Muscle of arm (tissue), 12 donors: ENCODE data around the gene RAB22A. TPM values are rescaled to one million over a fixed set of nuclear protein-coding genes. Genes with fewer than 3 reads are reported as not detected.
A peak's percentile ranks its signal among the peaks of the same experiment; 100 is the strongest.
"Not testable (repeated sequence)": the region's sequence is repeated elsewhere in the genome, so short reads cannot be mapped to it uniquely, and the experiment has no call there.

Experiments
- DNase-seq: peaks from one replicate; pipeline ENCODE4 v3.0.0-alpha.2; 2013
- polyA plus RNA-seq, 12 donors: library from polyadenylated mRNA; unstranded; fragments of 120-200 nt; gene quantifications; one replicate each; pipeline ENCODE4 v1.2.1, GENCODE V29; 2013; ENCODE audit not compliant: insufficient read length in 12 of 12

Gene RAB22A
- polyA plus RNA-seq, 12 donors: 9.9 to 19.5 (median 15.5) TPM; not detected in 1

- DNase-seq: no peak
These were observed 30.2 kb downstream of the RAB22A start for GRCh38 chr20:58339741-58340140.

DNA sequence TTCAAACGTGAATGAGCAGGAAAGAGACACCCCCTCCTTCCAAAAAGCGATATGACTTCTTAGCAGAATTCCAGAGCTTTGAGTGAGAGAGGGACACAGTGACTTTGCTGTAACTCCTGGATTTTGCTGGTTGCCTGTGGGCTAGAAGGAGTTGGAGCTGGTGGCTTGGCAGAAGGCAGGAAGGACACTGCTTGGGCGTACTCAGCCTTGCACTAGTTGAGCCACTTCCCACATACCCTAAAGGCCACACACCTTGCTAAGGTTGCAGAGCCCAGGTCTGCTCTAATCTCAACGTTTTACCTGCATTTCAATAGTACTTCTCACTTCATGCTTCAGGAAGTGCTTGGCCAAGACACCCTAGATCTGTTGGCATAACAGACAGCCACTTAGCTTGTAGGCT lies 30.6 kb downstream of the RAB22A start:
- no peak for DNase-seq

DNA sequence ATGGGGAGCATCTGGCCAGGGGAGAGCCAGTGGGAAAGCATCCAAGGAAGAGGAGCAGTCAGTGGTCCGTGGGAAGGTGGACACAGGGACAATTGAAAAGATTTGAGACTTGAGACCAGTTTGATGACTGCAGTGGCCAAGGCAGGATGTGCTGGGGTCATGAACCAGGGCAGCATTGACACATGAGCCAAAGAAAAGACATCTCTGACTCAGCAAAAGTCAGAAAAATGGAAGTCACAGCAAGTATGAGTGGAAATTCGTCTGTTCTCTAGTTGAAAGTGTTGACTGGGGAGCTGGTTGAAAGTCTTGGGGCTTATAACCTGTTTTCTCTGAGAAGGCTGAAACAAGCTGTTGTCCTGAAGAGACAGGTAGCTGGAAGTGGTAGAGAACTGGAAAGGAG lies 31.3 kb downstream of the RAB22A start:
- DNase-seq: no peak

DNA sequence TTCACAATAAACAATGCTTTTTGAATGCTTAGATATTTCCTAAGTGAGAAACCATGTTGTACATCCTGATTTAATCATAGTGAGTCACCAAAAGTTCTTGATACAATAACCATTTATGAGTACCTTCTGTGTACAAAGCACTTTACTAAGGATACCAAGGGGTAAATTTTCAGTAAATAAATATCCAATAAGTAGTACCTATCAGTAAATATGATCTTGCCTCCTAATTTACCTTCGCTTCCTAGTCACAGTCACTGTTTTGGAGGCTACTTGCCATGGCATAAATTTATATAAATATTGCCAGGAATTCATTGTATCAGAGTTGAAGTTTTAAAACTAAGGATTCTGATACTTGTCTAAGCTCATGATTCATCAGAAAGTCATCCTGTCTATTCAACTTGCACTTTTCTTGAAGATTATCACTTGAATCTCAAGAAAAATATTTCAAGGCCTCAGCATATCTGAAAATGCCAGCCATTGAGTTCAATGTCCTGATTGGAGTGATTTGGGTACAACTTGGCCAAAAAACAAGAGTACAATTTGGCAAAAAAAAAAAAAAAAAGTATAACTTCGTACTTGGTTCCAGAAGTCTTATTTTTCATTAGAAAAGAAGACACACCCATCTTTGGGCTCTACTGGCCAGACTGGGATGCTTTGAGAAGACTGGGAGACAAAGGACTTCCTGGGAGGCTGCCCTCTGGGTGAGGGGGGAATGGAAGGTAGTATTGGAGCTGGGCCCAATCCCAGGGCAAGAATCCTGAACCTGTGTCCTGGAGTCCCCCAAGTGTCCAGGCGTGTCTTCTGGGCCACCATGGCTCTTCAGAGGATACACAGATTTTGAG lies 32.8 kb downstream of the RAB22A start:
- DNase-seq: no peak

- DNase-seq: no peak
These were observed 35.2 kb downstream of the RAB22A start for GRCh38 chr20:58344741-58345140.

DNA sequence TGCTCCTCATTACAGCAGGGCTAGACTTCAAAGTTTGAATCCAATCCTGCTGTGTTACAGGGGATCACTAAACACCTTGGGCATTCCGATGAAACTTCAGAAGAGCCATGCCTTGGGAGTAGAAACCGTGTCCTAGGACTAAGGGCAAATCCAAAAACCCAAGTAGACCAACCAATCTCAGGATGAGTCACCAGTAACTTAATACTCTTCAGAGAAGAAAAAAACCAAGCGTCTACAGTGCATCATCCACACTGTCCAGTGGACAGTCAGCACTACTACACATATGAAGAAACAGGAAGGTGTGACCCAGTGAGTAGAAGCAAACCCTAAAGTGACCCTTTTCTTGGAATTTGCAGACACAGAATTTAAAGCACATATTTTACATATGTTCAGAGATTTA lies 40.1 kb downstream of the RAB22A start:
- DNase-seq: no peak

GRCh38 chr20:58352468-58352867 lies 43.0 kb downstream of the RAB22A start:
- no peak for DNase-seq

GRCh38 chr20:58359441-58359840 lies 49.9 kb downstream of the RAB22A start:
- no peak for DNase-seq

GRCh38 chr20:58360936-58361335 lies 51.4 kb downstream of the RAB22A start:
- DNase-seq: no peak

DNA sequence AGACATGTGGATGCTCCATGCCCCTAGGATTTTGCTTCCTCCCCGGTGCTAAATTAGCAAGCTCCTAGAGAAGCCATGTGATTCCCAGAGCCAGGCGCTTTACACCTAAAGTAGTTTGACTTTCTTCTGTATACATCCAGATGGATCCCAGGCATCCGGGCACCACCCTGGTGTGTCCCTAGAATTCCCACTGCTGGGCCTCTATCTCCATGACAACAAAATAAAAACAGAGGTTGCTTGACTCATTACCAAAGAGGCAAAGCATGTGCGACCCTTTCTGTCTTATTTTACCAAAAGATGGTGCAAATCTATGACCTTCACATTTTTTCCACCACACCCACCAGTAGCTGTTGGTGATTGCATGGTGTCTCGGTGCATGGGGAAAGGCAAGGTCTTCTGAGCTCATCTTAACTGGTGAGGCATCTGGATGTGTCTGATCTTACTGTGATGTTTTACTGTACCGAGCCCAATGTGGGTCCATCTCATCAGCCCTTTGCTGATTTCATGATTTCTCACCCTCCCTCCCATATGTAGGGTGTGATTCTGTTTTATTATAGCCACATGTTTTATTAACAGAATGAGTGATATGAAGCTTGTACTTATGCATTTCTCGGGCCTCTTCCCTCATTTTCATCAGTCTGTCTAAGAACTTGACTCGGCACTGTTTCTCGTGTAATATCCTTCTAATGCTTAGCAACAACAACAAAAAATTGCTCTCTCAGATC lies 52.1 kb downstream of the RAB22A start:
- peak; percentile 58 for DNase-seq

DNA sequence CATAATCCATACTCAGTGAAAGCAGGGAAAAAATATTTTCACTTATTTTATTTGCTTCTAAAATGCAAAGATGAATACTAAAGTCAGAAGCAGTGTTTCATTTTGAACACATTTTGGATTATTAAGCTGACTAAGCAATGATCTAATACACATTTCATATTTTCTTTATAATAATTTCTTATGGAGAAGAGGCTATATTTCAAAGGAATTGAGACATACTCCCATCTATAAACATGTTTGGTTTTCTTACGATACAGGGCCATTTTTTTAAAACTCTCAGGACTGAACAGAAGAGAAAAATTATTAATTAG lies 52.6 kb downstream of the RAB22A start:
- no peak for DNase-seq

DNA sequence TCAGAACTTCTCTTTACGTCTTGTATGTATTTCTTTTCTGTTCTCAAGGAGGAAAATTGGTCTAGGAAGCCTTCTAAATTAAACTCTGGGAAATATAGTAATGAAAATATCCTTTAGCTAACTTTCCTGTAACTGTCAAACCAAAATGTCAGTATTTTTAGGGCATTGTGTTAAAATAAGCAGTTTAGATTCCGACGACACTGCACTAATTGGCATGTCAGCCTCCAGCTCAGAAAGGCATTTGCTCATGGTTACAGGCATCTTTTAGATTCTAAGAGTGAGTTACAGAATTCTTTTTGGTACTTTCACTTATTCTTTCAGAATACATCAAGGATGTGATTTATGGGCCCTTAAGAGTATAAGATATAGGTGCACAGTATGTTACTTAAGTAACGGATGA lies 53.5 kb downstream of the RAB22A start:
- DNase-seq: no peak

DNA sequence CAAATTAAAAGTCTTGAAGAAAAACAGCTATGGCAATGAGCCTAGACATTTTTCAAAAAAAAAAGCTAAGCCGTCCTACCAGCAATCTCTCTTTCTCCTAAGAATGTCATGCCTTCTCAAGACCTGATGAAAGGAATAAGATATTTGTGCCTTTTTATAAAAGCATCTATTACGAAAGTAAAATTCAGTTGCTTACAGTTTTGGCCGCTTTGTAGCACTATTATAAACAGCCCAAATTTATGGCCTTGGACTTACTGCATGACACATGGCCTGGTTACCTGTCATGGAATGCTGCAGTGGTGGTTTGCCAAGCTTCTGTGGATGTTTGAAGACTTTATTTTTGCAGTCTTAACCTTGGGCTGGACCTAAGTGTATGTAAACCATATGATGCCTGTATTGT lies 57.4 kb downstream of the RAB22A start:
- DNase-seq: no peak

DNA sequence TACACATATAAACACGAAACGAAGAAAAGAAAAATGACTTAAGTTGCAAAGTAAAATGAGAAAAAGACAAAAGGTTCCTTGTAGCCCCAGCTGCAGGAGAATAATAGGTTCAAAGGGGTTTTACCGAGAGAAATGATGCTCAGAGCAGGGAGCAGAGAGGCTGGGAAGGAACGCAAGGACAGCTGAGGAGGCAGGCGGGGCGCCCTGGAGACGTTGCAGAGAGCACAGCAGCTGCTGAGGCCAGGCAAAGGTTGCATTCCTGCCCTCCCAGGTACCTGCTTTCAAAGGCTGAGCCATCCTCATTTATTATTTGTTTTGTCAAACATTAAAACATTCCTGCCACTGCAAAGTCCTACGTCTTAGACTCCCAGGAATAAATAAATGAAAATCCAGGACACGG lies 63.3 kb downstream of the RAB22A start:
- no peak for DNase-seq

DNA sequence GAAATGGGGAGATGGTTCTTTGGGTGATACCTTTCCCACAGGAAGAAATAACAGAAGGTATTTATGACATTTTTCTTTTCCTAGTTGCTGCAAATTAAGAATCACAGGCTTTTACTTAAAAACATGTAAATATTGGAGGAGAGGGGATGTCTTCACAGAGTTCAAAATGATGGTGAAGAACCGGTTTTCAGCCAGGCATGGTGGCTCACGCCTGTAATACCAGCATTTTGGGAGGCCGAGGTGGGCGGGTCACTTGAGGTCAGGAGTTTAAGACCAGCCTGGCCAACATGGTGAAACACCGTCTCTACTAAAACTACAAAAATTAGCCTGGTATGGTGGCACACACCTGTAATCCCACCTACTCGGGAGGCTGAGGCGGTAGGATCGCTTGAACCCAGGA lies 63.8 kb downstream of the RAB22A start:
- not testable (repeated sequence) for DNase-seq

DNA sequence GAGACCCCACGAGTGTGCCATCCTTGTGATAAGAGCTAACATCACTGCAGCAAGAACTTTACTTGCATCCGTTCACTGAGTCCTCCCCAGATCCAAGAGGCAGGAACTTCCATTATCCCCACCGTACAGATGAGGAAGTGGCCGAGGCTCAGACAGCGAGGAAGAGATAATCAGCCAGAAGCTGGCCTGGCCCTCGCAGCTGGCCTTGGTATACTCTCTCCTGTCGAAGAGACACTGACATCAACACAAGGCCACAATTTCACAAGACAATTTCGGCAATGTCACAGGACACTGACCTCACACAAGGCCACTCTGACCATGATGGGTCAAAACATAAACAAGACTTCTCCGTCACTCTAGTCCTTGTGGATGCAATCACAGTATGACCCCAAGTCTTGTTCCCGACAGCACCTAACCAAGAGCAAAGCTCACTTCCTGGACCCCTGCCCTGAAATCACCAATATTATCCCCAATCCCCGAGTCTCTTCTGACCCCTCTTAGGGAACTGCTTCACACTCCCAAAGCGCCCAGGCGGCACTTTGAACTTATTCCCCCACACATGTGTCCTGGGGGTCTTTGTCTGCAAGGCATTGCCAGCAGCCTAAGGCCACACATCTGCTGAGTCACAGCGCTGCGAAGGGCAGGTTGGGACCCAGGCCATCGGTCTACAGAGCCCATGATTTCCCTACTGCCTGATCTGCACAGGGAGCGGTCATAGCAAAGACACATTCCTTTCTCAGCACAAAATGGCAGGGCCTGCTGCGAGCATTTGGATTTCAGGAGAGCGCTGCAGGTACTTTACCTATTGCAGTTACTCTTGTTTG lies 64.7 kb downstream of the RAB22A start:
- DNase-seq: no peak

GRCh38 chr20:58374906-58375758 lies 65.6 kb downstream of the RAB22A start:
- peak; percentile 57 for DNase-seq

- no peak for DNase-seq
These were observed 66.3 kb downstream of the RAB22A start for GRCh38 chr20:58375759-58376352.

GRCh38 chr20:58377017-58377416 lies 67.5 kb downstream of the RAB22A start:
- DNase-seq: no peak

DNA sequence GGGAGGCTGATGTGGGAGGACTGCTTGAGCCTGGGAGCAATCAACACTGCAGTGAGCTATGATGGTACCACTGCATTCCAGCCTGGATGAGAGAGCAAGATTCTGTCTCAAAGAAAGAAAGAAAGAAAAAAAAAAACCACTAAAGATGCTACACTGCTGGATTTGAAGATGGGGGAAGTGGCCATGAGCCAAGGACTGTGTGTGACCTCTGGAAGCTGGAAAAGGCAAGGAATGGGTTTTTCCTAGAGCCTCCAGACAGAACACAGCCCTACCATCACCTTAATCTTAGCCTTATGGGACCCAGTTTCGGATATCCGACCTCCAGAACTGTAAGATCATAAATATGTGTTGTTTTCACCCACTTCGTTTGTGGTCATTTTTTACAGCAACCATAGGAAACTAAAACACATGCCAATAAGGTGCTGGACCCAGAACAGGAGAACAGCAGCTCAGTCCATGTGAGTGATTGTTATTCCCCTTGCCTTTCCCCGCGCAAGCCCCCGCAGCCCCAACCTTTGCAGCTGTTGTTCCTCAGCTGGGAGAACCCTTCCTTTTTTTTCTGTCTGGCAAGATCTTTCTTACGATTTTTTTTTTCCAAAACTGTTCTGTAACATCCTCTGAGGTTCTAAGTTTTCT lies 68.4 kb downstream of the RAB22A start:
- peak; percentile 70 for DNase-seq

DNA sequence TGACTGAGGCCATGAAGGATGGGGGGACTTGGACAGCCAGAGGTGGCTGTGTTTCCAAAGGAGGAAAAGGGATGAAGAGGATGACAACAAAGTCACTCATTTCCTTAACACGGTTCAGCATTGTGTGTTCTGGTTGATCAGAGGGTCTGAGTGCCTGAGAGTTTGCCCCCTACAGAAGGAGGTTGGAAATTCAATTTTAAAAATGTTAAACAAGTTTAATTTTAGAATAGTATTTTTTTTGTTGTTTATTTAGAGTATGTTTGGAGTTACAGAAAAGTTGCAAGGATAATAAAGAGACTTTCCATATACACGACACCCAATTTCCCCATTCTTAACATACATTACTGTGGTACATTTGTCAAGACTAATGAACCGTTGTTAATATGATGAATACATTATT lies 69.2 kb downstream of the RAB22A start:
- no peak for DNase-seq
